Vagina (tissue), 2 donors: ENCODE measurements around the gene RNU1-1.
"Not testable (repeated sequence)": the region's sequence is repeated elsewhere in the genome, so short reads cannot be mapped to it uniquely, and the experiment has no call there.

ENCODE experiments used
- CTCF ChIP-seq, 3 experiments: fragments of 450-650 bp in 2 of 3; fragments of 200-600 bp in 1 of 3; sonication (generic) in 1 of 3; IDR thresholded peaks; one replicate each; pipeline ENCODE4 v1.5.1; 2017 to 2019; ENCODE audit warnings: antibody characterized with exemption in 3 of 3, mild to moderate bottlenecking in 2 of 3, moderate library complexity in 2 of 3
- POLR2A ChIP-seq, 2 donors: fragments of 450-650 bp; IDR thresholded peaks; one replicate each; pipeline ENCODE4 v1.6.1; 2017; ENCODE audit warnings: antibody characterized with exemption in 2 of 2, mild to moderate bottlenecking in 2 of 2, moderate library complexity in 2 of 2
- POLR2AphosphoS5 ChIP-seq, 2 donors: sonication (generic); formaldehyde crosslinking; IDR thresholded peaks; one replicate each; pipeline ENCODE4 v1.9.0; 2017; ENCODE audit warnings: antibody characterized with exemption in 2 of 2, mild to moderate bottlenecking in 2 of 2, low read depth in 1 of 2; ENCODE audit not compliant: insufficient read depth in 1 of 2

- not testable (repeated sequence) for TF ChIP-seq POLR2AphosphoS5 (IDR thresholded peaks at IDR 0.05; ENCODE audit: insufficient read depth in 1 of 2, low read depth in 1 of 2); CTCF (IDR thresholded peaks at IDR 0.05); POLR2A (IDR thresholded peaks at IDR 0.05)
These were observed 11.7 kb upstream of the RNU1-1 start for GRCh38 chr1:16525769-16526168.
